Left ventricle myocardium inferior (tissue), 1 donor: ENCODE data around the gene USH1C. TPM values are rescaled to one million over a fixed set of nuclear protein-coding genes. Genes with fewer than 3 reads are reported as not detected.

ENCODE experiments used
- DNase-seq: peaks from one replicate; pipeline ENCODE4 v3.0.0-alpha.2; 2020
- H3K27ac ChIP-seq: fragments of 200-600 bp; replicated peaks from 2 replicates; pipeline ENCODE4 v1.8.0; 2021
- H3K27me3 ChIP-seq: fragments of 200-600 bp; 2 replicates; pipeline ENCODE4 v1.8.0; 2021; ENCODE audit warnings: low read depth
- H3K36me3 ChIP-seq: fragments of 200-600 bp; 2 replicates; pipeline ENCODE4 v1.8.0; 2021
- H3K4me1 ChIP-seq: fragments of 200-600 bp; 2 replicates; pipeline ENCODE4 v1.8.0; 2021
- H3K4me3 ChIP-seq: fragments of 200-600 bp; 2 replicates; pipeline ENCODE4 v1.8.0; 2021; ENCODE audit warnings: mild to moderate bottlenecking, moderate library complexity
- H3K9me3 ChIP-seq: fragments of 200-600 bp; replicated peaks from 2 replicates; pipeline ENCODE4 v1.8.0; 2021
- intact Hi-C: fragments of 100-400 bp; cut with micrococcal nuclease; formaldehyde crosslinking; loops from one replicate; pipeline ENCODE4 v1.11.0; 2022
- total RNA-seq: library from RNA; stranded (reverse); fragmentation: NEBNext Ultra II Directional; extraction: Animal tissue kit (Norgen Biotek cat#: 25700); gene quantifications from one replicate; pipeline ENCODE4 v1.2.1, GENCODE V29; 2021
- TF ChIP-seq, protein P1 (sequence below): fragments of 200-600 bp; IDR thresholded peaks from 2 replicates; pipeline ENCODE4 v1.8.0; 2021; ENCODE audit warnings: antibody characterized with exemption, mild to moderate bottlenecking, borderline replicate concordance
- donor health status: DM: no; HTN: yes; CAD: no; lungs with severe emphysema.

USH1C gene
- total RNA-seq, 1 donor from 2014 or later, result not detected

- DNase-seq, result no peak
- Histone ChIP-seq H3K36me3 (no peaks in the 10 kb centered on the region), H3K4me3 (no peak overlapping the region), H3K27me3 (peaks cover 42% of the 10 kb centered on the region), H3K9me3 (no peaks in the 10 kb centered on the region), H3K4me1 (peaks cover 5% of the 10 kb centered on the region), H3K27ac (no peak overlapping the region)
- intact Hi-C loops, result no loop called here
- TF ChIP-seq, protein P1, sequence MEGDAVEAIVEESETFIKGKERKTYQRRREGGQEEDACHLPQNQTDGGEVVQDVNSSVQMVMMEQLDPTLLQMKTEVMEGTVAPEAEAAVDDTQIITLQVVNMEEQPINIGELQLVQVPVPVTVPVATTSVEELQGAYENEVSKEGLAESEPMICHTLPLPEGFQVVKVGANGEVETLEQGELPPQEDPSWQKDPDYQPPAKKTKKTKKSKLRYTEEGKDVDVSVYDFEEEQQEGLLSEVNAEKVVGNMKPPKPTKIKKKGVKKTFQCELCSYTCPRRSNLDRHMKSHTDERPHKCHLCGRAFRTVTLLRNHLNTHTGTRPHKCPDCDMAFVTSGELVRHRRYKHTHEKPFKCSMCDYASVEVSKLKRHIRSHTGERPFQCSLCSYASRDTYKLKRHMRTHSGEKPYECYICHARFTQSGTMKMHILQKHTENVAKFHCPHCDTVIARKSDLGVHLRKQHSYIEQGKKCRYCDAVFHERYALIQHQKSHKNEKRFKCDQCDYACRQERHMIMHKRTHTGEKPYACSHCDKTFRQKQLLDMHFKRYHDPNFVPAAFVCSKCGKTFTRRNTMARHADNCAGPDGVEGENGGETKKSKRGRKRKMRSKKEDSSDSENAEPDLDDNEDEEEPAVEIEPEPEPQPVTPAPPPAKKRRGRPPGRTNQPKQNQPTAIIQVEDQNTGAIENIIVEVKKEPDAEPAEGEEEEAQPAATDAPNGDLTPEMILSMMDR, result no peak
Observed at GRCh38 chr11:17540807-17541206, 3.4 kb downstream of the USH1C start.

- no peak overlapping the region for H3K27ac ChIP-seq
- DNase-seq, result no peak
- intact Hi-C loops, result no loop called here
- H3K9me3 ChIP-seq, result no peaks in the 10 kb centered on the region
- H3K27me3 ChIP-seq, result peaks cover 29% of the 10 kb centered on the region
- H3K4me3 ChIP-seq, result no peak overlapping the region
- TF ChIP-seq, protein P1, result no peak
- H3K36me3 ChIP-seq, result no peaks in the 10 kb centered on the region
- H3K4me1 ChIP-seq, result no peaks in the 10 kb centered on the region
Observed at GRCh38 chr11:17538731-17539130, 5.5 kb downstream of the USH1C start.

- intact Hi-C loops, result no loop called here
- Histone ChIP-seq H3K36me3 (no peaks in the 10 kb centered on the region), H3K4me3 (no peak overlapping the region), H3K9me3 (no peaks in the 10 kb centered on the region), H3K27ac (no peak overlapping the region), H3K4me1 (no peaks in the 10 kb centered on the region), H3K27me3 (peaks cover 33% of the 10 kb centered on the region)
- TF ChIP-seq, protein P1, result no peak
- no peak for DNase-seq
Observed at GRCh38 chr11:17538054-17538453, 6.2 kb downstream of the USH1C start.

- H3K4me1 ChIP-seq, result no peaks in the 10 kb centered on the region
- no peaks in the 10 kb centered on the region for H3K9me3 ChIP-seq
- H3K27me3 ChIP-seq, result peaks cover 25% of the 10 kb centered on the region
- no peak for DNase-seq
- intact Hi-C loops, result no loop called here
- H3K4me3 ChIP-seq, result no peak overlapping the region
- TF ChIP-seq, protein P1, result no peak
- no peak overlapping the region for H3K27ac ChIP-seq
- no peaks in the 10 kb centered on the region for H3K36me3 ChIP-seq
Observed at GRCh38 chr11:17537261-17537660, 7.0 kb downstream of the USH1C start.

GRCh38 chr11:17535488-17535887 is 8.7 kb downstream of the USH1C start:
- Histone ChIP-seq H3K9me3 (no peaks in the 10 kb centered on the region), H3K27me3 (peaks cover 24% of the 10 kb centered on the region), H3K4me1 (peaks cover 7% of the 10 kb centered on the region), H3K4me3 (no peak overlapping the region), H3K27ac (no peak overlapping the region), H3K36me3 (no peaks in the 10 kb centered on the region)
- no peak for DNase-seq
- intact Hi-C loops, result no loop called here
- TF ChIP-seq, protein P1, result no peak
